CD1c-positive myeloid dendritic cell (primary cell): ENCODE data around the gene MROH2A.

Source experiments
- DNase-seq: peaks from one replicate; pipeline ENCODE4 v3.0.0-alpha.2; 2016; ENCODE audit errors: extremely low spot score

The MROH2A gene

DNA sequence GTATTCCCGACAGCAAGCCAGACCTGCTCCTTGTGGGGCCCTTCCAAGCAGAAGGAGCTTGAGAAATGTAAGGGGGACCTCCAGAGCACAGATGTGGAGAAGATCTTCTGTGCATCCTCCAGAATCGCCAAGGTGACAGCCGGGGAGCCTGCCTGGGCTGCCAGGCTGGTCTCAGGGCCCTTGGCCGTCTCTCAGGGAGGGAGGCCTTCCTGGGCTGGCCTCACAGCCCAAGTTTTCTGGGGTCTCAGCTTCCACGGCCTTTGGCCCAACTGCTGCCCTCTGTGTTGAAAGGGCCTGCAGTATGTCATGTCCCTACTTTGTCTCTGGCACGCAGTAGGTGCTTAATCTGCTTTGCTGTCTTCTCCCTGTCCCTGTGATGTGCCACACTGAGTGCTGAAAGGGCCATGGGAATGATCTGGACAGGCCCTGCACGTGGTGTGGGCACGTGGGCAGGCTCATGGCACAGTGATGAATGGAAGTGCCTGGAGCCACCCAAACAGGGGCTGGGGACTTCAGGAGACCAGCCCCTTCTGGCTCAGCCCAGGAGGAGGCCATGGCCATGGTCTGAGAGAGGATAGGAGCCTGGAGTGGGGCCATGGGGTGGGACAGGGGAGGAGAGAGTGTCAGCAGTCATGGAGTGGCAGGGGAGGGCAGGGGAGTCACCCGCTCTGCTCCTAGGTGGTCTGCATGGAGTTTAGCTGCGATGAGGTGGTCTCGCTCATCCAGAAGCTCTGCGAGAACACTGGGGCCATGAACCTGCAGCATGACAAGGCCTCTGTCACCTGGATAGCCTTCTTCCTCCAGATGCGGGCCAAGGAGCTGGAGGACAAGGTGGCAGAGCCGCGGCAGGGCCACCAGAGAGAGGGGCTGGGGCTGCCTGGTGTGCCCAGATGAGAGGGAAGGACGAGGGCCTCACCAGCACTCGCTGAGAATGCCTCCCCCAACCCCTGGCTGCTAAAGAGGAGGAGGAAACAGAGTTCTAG, 40.8 kb downstream of the MROH2A start:
- DNase-seq, result no peak

DNA sequence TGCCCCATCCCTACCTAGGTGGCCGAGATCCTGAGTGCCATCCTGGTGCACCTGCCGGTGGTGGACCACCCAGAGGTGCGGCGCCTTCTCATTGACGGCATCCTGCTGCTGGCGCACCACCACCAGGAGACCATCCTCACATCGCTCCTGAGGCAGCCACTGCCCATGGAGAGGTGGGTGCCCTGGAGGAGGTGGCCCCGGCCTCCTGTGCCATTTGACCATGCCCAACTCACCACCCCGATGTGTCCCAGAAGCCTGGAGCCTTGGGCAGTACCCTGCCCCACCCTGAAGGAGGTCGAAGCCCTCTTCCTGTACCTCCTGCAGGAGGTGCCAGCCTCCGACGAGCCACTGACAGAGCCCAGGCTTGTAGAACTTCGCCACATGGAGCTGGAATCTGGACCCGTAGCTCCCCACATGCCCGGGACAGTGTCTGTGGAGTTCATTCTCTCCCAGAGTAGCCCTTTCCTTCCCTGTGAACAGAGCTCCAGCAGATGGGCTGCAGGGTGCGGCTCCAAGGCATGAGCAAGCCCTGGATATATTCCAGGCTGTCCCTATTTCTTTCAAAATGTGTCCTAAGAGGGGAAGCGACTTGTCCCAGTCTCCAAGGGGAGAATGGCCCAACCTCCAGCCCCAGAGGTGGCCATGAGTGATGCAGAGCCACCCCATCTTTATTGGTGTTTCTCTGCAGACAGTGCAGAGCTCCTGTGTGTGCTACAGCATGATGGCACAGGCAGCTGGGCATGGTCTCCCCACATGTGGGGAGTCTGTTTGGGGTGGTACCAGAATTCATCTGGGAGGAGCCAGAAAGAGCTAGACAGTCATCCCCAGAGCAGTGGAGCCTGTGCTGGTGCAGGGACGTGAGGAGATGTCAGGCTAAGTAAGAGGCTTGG, 42.0 kb downstream of the MROH2A start:
- no peak for DNase-seq

DNA sequence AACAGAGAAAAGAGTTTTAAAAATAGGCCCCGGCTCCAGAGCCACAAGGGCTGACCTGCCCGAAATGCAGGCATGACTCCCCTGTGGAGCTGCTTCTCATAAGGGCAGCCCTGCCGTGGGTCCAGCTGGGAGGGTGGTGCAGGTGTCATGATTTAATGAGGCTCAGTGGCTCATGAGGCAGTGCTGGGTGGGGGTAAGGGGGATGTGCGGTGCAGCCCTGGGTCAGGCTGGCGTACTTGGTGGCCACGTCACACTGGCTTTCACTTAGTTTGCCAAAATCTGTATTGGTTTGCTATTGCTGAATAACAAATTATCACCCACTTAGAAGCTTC, 42.6 kb downstream of the MROH2A start:
- DNase-seq, result no peak

DNA sequence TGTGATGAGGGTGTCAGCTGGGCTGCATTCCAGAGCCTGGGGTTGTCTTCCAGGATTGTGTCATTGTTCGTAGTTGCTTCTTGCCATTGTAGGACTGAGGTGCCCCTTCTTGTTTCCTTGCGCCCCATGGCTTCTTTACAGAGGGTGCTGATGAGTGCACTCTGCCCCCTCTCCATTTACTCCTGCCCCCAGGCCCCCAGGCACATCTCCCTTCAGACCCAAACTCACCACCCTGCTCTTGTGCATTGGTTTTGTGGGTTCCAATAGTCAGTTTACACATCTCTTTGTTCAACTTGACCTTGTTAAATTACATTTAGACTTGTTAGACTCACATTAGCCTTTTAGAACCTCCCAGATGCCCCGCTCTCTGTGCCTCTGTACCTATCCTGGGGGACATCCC, 43.1 kb downstream of the MROH2A start:
- DNase-seq, result no peak

GRCh38 chr2:233821709-233822100, 43.6 kb downstream of the MROH2A start:
- DNase-seq, result no peak

DNA sequence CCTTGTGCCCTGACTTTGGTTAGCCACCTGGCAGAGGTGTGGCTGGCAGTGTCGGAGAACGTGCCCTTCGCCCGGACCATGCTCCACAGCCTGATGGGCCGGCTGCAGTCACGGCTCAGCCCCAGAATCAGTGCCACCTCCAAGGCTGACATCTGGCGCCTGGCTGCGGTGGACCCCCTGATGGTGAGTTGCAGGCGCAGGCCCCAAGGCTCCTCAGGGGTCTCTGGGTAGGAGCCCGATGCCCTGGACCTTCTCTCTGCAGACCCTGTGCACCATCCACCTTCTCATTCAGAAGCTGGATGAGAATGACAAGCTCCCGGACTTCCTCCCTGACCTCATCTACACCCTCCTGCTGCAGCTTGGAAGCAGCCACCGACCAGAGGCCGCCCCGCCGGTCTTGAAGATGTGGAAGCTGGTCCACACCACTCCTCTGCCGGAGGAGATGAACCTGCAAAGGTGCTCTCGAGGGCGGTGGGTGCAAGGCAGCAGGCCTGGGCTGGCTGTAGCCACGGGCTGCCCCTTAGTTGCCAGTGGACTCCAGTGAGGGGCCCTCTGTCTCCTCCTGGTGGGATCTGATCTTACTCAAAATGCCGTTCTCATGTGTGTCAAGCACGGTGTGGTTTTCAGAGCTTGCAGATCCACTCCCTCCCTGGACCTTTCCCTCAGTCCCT, 44.1 kb downstream of the MROH2A start:
- no peak for DNase-seq

- no peak for DNase-seq
Observed at GRCh38 chr2:233822781-233823730, 44.9 kb downstream of the MROH2A start.

DNA sequence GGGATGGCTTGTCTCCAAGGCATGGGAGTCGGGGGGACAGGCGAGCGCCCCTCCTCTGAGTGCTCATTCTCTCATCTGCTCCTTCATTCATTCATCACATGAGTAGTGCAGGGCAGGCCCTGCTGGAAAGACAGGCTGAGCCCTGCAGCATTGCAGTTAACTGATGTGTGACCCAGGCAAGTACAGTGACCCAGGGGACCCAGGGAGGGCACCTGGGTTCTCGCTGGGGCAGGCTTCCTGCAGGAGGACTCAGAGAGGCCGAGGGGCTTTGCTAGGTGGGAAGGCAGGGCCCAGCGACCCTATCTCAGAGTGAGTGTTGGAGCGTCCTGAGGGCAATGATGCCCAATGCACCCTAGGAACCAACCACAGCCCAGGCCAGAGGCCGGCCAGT, 45.6 kb downstream of the MROH2A start:
- DNase-seq, result no peak

DNA sequence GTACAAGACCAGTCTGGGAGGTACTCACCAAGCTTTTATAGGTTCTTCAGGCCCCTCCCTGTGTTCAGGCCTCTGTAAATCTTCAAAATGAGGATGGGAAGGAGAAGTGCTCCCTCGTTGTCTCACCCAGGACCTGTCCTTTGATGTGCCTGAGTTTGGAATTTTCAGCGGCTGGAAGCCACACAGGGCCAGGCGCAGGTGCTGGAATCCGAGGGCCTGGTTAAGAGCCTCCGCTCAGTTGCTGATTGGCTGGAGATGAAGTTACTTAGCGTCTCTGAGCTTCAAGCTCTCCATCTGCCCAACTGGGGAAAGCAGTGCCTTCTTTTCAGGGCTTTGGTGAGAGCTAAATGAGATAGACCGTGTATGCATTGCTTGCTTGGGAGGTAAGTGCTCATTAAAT, 46.2 kb downstream of the MROH2A start:
- no peak for DNase-seq

DNA sequence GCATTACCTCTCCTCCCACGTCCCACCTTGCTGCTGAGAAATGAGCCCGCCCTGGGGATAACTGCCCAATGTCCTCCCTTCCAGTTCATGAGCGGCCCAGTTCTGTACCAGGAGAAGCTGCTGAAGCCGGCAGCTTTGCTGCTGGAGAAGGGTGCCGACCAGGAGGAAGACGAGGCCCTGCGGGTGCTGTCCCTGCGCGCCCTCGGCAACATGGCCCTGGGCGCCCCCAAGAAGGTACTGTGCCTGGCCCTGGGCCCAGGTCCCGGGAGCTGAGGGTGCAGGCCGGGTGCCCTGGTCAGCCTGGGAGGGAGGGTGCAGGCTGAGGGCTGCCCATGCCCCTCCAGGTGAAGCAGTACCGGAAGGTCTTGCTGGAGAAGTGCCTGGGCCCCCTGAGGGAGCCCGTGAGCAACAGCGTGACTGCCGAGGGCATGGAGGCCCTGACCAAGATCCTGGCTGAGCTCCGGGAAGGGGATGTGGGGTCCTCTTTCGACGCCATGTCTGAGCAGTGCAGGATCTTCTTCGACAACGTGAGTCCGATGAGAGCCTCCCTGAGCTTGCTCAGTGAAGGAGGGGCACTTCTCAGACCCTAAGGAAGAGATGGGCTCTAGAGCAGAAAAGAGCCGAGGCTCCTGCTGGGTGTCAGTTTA, 50.5 kb downstream of the MROH2A start:
- no peak for DNase-seq

GRCh38 chr2:233829193-233830110, 51.3 kb downstream of the MROH2A start:
- no peak for DNase-seq

GRCh38 chr2:233830111-233830802, 52.1 kb downstream of the MROH2A start:
- DNase-seq, result no peak

DNA sequence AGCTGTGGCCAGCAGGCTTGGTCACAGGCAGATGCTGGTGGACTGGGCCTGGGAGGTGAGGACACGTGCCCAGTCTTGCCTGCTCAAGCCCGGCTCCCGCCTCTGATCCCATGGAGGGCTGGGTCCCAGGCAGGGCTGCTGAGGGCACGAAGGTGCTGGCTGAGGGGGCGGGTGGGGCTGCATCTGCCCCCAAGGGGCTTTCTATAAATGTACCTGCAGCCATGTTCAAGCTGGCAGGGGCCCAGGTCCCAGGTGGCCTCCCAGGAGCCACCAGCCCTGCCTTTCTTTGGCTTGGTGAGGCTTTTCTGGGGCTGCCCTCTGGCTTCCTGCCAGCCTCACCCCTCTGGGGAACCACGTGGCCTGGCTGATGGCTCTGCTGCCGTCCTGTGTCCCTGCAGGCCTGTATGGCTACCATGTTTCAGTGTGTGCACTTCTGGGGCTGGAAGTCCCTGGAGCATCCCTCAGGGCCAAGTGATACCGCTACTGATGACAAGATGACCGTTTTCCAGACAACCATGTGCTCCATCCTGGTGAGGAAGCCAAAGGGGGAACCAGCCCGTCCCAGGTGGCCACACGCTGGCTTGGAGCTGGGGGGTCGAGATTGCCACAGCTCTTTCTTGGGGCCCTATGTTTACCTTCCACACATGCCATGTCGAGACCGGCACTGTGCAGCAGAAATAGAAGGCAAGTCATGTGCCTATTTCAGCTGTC, 53.0 kb downstream of the MROH2A start:
- no peak for DNase-seq

DNA sequence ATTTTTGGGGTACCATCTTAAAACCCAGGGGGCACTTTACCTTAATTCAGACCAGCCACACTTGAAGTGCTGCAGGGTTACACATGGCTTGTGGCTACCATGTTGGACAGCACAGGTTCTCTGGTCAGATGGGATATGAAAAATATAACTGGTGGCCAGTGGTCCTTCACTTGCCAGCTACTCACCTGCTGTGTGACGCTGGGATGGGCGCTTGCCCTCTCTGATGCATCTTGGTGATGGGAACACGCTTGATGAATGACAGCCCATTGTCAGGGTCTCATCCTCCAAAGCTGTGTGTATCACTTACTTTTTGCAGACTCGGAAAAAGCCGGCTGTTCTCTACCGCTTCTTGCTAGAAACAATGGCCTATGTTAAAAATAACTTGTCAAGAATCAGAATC, 53.7 kb downstream of the MROH2A start:
- DNase-seq, result no peak

DNA sequence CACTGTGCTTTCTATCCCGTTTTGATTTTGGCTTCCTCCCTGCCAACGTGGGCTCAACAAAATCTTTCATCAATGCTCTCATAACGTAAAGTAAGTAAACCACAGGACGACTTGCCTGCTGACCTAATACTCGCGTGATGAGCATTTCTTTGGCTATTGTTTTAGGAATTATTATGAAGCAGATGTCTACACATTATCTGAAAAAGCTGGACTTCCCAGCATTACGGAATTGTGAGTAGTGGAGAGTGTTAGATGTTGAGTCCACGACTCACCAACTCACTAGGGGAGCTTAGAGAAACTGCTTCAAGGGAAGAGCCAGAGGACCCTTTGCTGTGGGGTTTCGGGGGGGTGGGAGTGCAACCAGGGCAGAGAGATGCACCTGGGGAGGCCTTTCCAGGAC, 54.3 kb downstream of the MROH2A start:
- DNase-seq, result no peak

DNA sequence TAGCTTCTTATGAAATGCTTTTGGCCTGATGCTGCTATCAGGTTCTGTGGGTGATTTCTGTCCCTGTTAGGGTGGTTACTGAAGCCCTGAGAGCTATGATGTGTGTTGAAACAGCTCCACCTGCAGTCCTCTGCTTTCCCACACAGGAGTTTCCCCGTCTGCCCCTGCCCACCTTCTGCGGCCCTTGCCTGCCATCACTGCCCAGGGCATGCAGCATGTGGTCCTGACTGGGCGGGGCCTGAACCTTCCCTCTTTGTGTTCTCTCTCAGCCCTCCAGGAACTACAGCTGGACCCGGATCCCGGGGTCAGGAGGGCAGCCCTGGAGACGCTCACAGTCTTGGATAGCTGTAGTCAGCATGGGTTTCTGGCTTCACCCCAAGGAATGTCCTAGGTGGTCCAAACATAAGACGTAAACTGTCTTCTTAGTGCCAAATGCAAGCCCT, 54.8 kb downstream of the MROH2A start:
- no peak for DNase-seq

GRCh38 chr2:233833345-233833744, 55.2 kb downstream of the MROH2A start:
- no peak for DNase-seq
